GM12878 (cell line): ENCODE data around the gene HDAC3. TPM values are rescaled to one million over a fixed set of nuclear protein-coding genes. Genes with fewer than 3 reads are reported as not detected.

Experiments used
- ATAC-seq: fragments of 200-7000 bp; cut with Tn5 transposase; 3 replicates; pipeline ENCODE4 v1.9.1; 2020; ENCODE audit warnings: mild to moderate bottlenecking, moderate library complexity
- BruUV-seq: library from RNA; stranded (reverse); fragments of 400-500 nt; replicated peaks from 2 replicates; lab custom pipeline; 2021; lab: Mats Ljungman, UMichigan
- CTCF ChIA-PET: fragments of 300-600 bp; sonication (Branson Sonifier 250); formaldehyde crosslinking; extraction: SDS; loops from one replicate; lab custom pipeline; 2021; ENCODE audit warnings: inconsistent platforms; lab: Yijun Ruan, JAX
- POLR2A ChIA-PET: fragments of 350-600 bp; formaldehyde crosslinking; extraction: SDS; loops from one replicate; lab custom pipeline; 2021; ENCODE audit warnings: inconsistent platforms; lab: Charles Lee
- RAD21 ChIA-PET: fragments of 300-600 bp; sonication (Branson Sonifier 250); formaldehyde crosslinking; loops from one replicate; lab custom pipeline; 2023; ENCODE audit warnings: antibody characterized with exemption; ENCODE audit not compliant: unreplicated experiment; lab: Charles Lee
- SMC1A ChIA-PET: fragments of 300-600 bp; sonication (Branson Sonifier 250); formaldehyde crosslinking; loops from one replicate; lab custom pipeline; 2023; ENCODE audit not compliant: unreplicated experiment, uncharacterized antibody; lab: Charles Lee
- DNase-seq: peaks from one replicate; pipeline ENCODE4 v3.0.0-alpha.2; 2011; ENCODE audit warnings: low read depth, low spot score
- FAIRE-seq: peaks from 3 replicates; lab custom pipeline; 2011; peaks lifted over from hg19 to GRCh38; lab: Jason Lieb, UNC
- H2AFZ ChIP-seq: 2 replicates; pipeline ENCODE4 v1.6.0; 2011; ENCODE audit warnings: low read depth, low read length, control low read depth; ENCODE audit not compliant: control insufficient read depth
- H3K27ac ChIP-seq: 2 replicates; pipeline ENCODE4 v1.5.1; 2011; ENCODE audit warnings: control low read depth; ENCODE audit not compliant: control insufficient read depth, insufficient read depth
- H3K27me3 ChIP-seq, 2 experiments: replicated peaks in 1 of 2; 2 replicates each; pipeline versions ENCODE4 v1.6.0 to v1.6.1; 2011; ENCODE audit warnings: low read length in 1 of 2; ENCODE audit not compliant: control insufficient read depth in 2 of 2, insufficient read depth in 2 of 2
- H3K36me3 ChIP-seq, 2 experiments: 2 replicates each; pipeline ENCODE4 v1.5.1; 2011; ENCODE audit warnings: low read length in 1 of 2; ENCODE audit not compliant: control insufficient read depth in 2 of 2, insufficient read depth in 2 of 2
- H3K4me1 ChIP-seq: 2 replicates; pipeline ENCODE4 v1.6.1; 2011; ENCODE audit warnings: mild to moderate bottlenecking, low read length, moderate library complexity, mixed read lengths; ENCODE audit not compliant: control insufficient read depth, insufficient read depth
- H3K4me2 ChIP-seq: 2 replicates; pipeline ENCODE4 v1.6.0; 2011; ENCODE audit warnings: control low read depth; ENCODE audit not compliant: control insufficient read depth, insufficient read depth
- H3K4me3 ChIP-seq: fragments of 200-600 bp; sonication (generic); 2 replicates; pipeline ENCODE4 v1.5.1; 2016
- H3K79me2 ChIP-seq: 2 replicates; pipeline ENCODE4 v1.6.0; 2011; ENCODE audit warnings: low read length; ENCODE audit not compliant: control insufficient read depth, insufficient read depth
- H3K9ac ChIP-seq: 2 replicates; pipeline ENCODE4 v1.8.0; 2011; ENCODE audit warnings: low read length, control low read depth, mixed read lengths; ENCODE audit not compliant: control insufficient read depth, insufficient read depth
- H3K9me3 ChIP-seq: replicated peaks from 3 replicates; pipeline ENCODE4 v1.5.1; 2011; ENCODE audit warnings: mild to moderate bottlenecking, low read length; ENCODE audit not compliant: control insufficient read depth, insufficient read depth
- H4K20me1 ChIP-seq: 2 replicates; pipeline ENCODE4 v1.6.0; 2011; ENCODE audit not compliant: control insufficient read depth, insufficient read depth
- GABPA ChIP-seq: IDR thresholded peaks from 2 replicates; pipeline ENCODE4 v1.6.1; 2014; ENCODE audit warnings: antibody characterized with exemption, low read depth, mild to moderate bottlenecking, inconsistent platforms
- NBN ChIP-seq: fragments of 450-650 bp; IDR thresholded peaks from 2 replicates; pipeline ENCODE4 v1.6.1; 2016
- POLR2A ChIP-seq: IDR thresholded peaks from 2 replicates; pipeline ENCODE4 v1.6.1; 2011; ENCODE audit warnings: low read depth, mild to moderate bottlenecking, low read length
- REST ChIP-seq: IDR thresholded peaks from 2 replicates; pipeline ENCODE4 v1.6.1; 2012; ENCODE audit warnings: mild to moderate bottlenecking, low read depth, low read length
- ZNF622 ChIP-seq: fragments of 450-650 bp; IDR thresholded peaks from 2 replicates; pipeline ENCODE4 v1.6.1; 2017; ENCODE audit warnings: mild to moderate bottlenecking, inconsistent platforms
- WGBS: methylation state at CpG from one replicate; pipeline ENCODE4 v1.1.6; 2016; ENCODE audit warnings: low lambda C conversion rate; ENCODE audit not compliant: insufficient replicate concordance, insufficient coverage; ENCODE audit errors: missing lambda C conversion rate; 5-methylcytosine and 5-hydroxymethylcytosine counted together
- in situ Hi-C: fragments of 300-500 bp; cut with MboI; formaldehyde crosslinking; loops from 9 replicates; pipeline ENCODE4 v1.14.3; 2018; ENCODE audit warnings: mixed read lengths
- intact Hi-C: fragments of 100-400 bp; cut with micrococcal nuclease; formaldehyde crosslinking; loops from one replicate; pipeline ENCODE4 v1.14.2; 2022; ENCODE audit not compliant: unreplicated experiment
- polyA plus RNA-seq, 11 experiments: library from polyadenylated mRNA; depleted of rRNA in 4 of 11; unstranded in 6 of 11; stranded (reverse) in 5 of 11; fragments of >200 nt; fragmentation: Nextera tagmentation in 4 of 11; fragmentation: Illumina TruSeq in 1 of 11; extraction: Ambion mirVana in 4 of 11; extraction: Trizol in 1 of 11; gene quantifications; 1 replicate in 1 of 11; 2 replicates in 10 of 11; pipeline versions ENCODE4 v1.2.1 to v1.2.3, GENCODE V29; 2011 to 2016; ENCODE audit warnings: inconsistent platforms in 2 of 11, missing spikeins in 2 of 11, low read depth in 1 of 11
- total RNA-seq, 4 experiments: library from RNA; depleted of rRNA in 3 of 4; stranded (reverse); fragments of >200 nt in 3 of 4; fragmentation: Illumina TruSeq in 1 of 4; extraction: Trizol in 1 of 4; gene quantifications; 2 replicates each; pipeline versions ENCODE4 v1.2.1 to v1.2.3, GENCODE V29; 2013 to 2021

The HDAC3 gene
- total and polyA plus RNA-seq, 10 of the 15 experiments (the other 5 are each of a cell fraction or from before 2014, with no cell fraction given): 62.2 to 140 (median 112) TPM

DNA sequence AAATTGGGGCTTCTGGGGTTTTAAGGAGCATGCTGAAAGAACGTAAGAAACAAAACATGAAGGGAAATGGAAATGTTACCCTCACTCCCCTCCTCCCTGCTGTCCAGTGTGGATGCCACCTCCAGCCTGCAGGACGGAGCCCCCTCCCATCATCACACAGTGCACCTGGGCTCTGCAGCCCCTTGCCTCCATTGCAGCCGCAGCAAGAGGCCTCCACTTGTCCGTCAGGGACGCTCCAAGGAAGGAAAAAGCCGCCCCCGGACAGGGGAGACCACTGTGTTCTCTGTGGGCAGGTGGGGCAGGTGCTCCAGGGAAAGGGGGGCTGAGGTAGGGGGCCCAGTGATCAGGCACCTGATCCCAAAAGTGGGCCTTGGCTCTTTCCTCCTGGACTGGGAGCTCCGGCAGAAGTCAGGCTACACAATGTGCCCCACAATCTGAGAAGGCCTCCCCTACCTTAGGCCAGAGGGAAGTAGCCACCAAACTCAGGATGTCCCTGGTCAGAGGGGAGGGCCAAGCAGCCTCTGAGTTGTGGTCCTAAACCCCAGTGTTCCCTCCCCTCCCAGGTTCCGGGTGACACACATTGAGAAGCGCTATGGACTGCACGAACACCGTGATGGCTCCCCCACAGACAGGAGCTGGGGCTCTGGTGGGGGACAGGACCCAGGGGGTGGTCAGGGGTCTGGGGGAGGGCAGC lies 2.9 kb upstream of the HDAC3 start:
- ChIA-PET SMC1A (interaction anchor here (3.2 to 12.9 kb wide), 2 partner anchors 12 to 22 kb away, joined by 12 to 245 read pairs; partner anchors contain the start of genes DIAPH1 and FCHSD1), CTCF (interaction anchor here (0.6 to 11.2 kb wide), 6 partner anchors 20 to 501 kb away, joined by 3 to 137 read pairs (median 18); partner anchors contain the start of gene DIAPH1), POLR2A (interaction anchor here (4.6 kb wide), 1 partner anchor 46 kb away, joined by 34 read pairs; no protein-coding TSS in a partner anchor), RAD21 (interaction anchor here (6.9 kb wide), 1 partner anchor 46 kb away, joined by 124 read pairs; no protein-coding TSS in a partner anchor)
- Histone ChIP-seq H3K4me1 (peaks cover 28% of the 10 kb centered on the region), H3K79me2 (peaks cover 33% of the 10 kb centered on the region), H3K27me3 (no peaks in the 10 kb centered on the region), H2AFZ (no peak overlapping the region), H3K4me3 (no peak overlapping the region), H4K20me1 (no peaks in the 10 kb centered on the region), H3K9ac (no peak overlapping the region), H3K4me2 (no peak overlapping the region), H3K36me3 (no peaks in the 10 kb centered on the region; a peak in 2 of 4 replicates), H3K27ac (no peak overlapping the region), H3K9me3 (no peaks in the 10 kb centered on the region)
- WGBS: 97% methylated on average over 12 of the region's 12 CpGs
- DNase-seq (no peak), ATAC-seq (no peak), FAIRE-seq (no peak)
- BruUV-seq: TSS peak; percentile 63
- in situ Hi-C loops: no loop called here
- intact Hi-C loops: loop anchor here (5.0 kb wide), 1 partner anchor 127 kb away; no protein-coding TSS in a partner anchor
- TF ChIP-seq GABPA: no peak
- TF ChIP-seq POLR2A: peak; percentile 23; the same call in 1 of the 2 replicates
- TF ChIP-seq ZNF622: no peak
- no peak for TF ChIP-seq REST
- TF ChIP-seq NBN: no peak
